D721Med (cell line): ENCODE data around the gene RPS15.
"Not testable (repeated sequence)": the region's sequence is repeated elsewhere in the genome, so short reads cannot be mapped to it uniquely, and the experiment has no call there.

Experiments
- DNase-seq: peaks from one replicate; pipeline ENCODE4 v3.0.0; 2011; ENCODE audit warnings: low spot score; ENCODE audit not compliant: insufficient read length
- FAIRE-seq: peaks from 2 replicates; lab custom pipeline; 2011; peaks lifted over from hg19 to GRCh38; lab: Jason Lieb, UNC
- TF ChIP-seq, protein P1 (sequence below): IDR thresholded peaks from 2 replicates; pipeline ENCODE4 v1.5.1; 2012; ENCODE audit warnings: mild to moderate bottlenecking, control low read depth; ENCODE audit not compliant: insufficient read depth; ENCODE audit errors: missing control alignments

The RPS15 gene

DNA sequence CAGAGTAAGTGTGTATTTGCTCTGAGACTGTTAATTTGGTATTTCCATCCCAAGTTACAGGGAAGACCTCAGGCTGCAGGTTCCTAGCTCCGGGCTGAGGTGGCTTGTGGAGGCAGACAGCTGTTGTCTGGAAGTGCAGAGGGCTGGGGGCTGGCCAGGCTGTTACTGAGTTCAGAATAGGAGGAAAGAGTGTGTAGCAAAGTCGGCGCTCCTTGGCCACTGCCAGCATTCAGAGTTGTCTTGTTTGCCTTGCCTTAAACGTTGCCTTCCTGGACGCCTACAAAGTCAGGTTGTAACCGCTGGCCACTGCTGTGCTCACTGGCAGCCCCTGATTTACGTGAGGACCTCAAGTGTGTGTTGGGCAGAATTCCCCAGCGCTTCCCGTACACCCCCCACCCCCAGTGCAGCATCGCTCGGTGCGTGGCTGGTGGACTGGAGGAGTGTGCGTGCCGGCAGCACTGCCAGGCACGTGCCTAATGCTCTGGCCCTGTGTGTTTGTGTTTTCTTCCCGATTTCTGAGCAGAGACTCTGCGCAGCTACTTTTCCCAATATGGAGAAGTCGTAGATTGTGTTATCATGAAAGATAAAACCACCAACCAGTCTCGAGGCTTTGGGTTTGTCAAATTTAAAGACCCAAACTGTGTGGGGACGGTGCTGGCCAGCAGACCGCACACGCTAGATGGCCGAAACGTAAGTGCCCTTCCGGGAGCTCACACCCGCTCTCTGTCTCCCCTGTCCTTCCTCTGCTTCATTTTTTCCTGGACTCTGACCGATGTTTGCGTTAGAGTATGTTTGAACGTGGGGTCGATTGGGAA is 20.3 kb upstream of the RPS15 start:
- no peak for DNase-seq
- no peak for FAIRE-seq
- TF ChIP-seq, protein P1, sequence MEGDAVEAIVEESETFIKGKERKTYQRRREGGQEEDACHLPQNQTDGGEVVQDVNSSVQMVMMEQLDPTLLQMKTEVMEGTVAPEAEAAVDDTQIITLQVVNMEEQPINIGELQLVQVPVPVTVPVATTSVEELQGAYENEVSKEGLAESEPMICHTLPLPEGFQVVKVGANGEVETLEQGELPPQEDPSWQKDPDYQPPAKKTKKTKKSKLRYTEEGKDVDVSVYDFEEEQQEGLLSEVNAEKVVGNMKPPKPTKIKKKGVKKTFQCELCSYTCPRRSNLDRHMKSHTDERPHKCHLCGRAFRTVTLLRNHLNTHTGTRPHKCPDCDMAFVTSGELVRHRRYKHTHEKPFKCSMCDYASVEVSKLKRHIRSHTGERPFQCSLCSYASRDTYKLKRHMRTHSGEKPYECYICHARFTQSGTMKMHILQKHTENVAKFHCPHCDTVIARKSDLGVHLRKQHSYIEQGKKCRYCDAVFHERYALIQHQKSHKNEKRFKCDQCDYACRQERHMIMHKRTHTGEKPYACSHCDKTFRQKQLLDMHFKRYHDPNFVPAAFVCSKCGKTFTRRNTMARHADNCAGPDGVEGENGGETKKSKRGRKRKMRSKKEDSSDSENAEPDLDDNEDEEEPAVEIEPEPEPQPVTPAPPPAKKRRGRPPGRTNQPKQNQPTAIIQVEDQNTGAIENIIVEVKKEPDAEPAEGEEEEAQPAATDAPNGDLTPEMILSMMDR = no peak

DNA sequence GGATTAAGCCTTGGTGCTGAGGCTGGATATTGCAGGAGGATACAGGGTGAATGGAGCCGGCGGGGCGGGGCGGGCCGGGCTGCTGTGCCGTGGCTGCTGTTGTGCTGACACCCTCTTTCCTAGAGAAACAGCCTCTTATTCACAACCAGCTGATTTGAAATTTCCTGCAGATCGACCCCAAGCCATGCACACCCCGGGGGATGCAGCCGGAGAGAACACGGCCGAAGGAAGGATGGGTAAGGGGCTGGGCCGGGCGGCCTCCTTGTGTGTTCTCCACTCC is 19.8 kb upstream of the RPS15 start:
- no peak for FAIRE-seq
- TF ChIP-seq, protein P1 = no peak
- no peak for DNase-seq

DNA sequence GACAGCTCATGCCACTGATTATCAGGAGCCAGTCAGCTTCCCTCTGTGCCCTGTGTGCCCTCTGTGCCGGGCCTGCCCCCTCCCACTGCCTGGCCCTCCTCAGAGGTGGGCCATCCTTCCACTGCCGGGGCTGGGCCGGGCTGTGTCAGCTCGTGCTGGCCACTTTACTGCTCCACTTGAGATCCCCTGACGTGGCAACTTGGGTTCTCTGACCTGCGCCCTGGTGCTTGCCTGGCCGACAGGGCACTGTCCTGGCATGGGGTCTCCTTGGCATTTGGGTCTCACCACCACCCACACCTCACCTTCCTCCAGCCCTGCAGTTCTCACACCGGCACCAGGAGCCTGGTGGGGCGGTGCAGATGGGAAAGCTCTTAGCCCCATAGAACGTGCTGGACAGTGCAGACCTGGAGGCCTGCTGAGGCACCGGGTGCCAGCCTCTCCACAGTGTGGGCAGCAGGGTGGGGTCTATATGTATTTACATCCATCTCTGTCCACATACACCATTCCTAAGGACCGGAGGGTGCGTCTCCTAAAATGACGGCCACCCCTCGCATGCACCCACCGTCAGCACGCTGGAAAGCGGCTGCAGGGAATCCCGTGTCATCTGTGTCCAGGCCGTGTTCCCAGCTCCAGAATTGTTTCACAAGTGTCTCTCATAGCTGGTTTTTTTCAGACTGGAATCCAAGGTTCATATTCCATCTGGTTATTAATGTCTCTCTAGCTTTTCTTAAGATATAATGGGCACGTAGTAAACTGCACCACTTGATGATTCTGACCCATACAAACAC is 19.1 kb upstream of the RPS15 start:
- no peak for DNase-seq
- FAIRE-seq = no peak

DNA sequence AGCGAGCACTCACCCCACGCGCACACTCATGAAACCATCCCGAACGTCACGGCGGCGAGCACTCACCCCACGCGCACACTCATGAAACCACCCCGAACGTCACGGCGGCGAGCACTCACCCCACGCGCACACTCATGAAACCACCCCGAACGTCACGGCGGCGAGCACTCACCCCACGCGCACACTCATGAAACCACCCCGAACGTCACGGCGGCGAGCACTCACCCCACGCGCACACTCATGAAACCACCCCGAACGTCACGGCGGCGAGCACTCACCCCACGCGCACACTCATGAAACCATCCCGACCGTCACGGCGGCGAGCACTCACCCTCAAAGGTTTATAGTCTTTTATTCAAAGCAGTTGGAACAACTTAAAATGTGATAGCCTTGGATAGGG is 18.1 kb upstream of the RPS15 start:
- not testable (repeated sequence) for DNase-seq, FAIRE-seq

More for the DNA sequence above, 19.1 kb upstream of the RPS15 start:
- TF ChIP-seq, protein P1 = no peak

DNA sequence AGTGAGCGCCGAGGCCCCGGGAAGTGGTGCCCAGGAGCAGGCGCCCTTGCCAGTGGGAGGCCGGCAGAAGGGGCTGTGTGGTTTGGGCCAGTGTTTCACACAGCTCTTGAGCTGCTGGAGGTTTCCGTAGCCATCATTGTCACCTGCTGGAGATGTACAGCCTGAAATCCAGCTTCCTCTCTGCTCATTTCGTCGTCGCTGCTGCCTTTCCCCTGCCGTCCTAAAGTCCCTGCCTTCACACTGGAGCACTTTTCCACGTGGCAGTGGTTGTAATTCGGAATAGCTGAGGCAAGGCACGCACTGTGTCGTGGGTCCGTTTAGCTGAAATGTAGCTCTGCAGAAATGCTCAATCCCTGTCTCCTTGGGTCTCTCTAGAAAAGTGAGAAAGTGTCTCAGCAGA is 17.6 kb upstream of the RPS15 start:
- no peak for FAIRE-seq

GRCh38 chr19:1421218-1421957 is 16.8 kb upstream of the RPS15 start:
- DNase-seq = no peak
- no peak for FAIRE-seq
- TF ChIP-seq, protein P1 = no peak

More for the DNA sequence above, 17.6 kb upstream of the RPS15 start:
- TF ChIP-seq, protein P1 = no peak
- DNase-seq = no peak

DNA sequence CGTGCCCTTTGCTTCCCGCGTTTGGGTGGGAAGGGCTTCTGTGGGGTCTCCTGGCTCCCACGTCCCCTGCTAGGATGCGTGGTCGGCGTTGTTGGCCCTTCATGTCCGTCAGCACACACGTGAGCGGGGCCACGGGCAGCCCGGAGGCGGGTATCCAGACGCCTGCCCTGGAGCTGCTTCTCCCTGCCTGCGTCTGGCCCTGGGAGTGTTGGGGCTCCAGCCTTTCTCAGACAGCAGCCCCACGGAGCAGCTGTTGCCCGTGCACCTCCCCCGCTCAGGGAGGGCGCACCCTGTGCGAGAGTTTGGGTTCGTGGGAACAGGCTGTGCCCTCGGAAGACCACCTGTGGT is 16.3 kb upstream of the RPS15 start:
- TF ChIP-seq, protein P1 = no peak
- FAIRE-seq (no peak), DNase-seq (no peak)
